Ecto neural progenitor cell (in vitro differentiated cells): ENCODE measurements around the gene SLC43A3.
"Not testable (repeated sequence)": the region's sequence is repeated elsewhere in the genome, so short reads cannot be mapped to it uniquely, and the experiment has no call there.

Experiments
- DNase-seq: peaks from one replicate; pipeline ENCODE4 v3.0.0-alpha.2; 2018; ENCODE audit warnings: low spot score

The SLC43A3 gene

DNA sequence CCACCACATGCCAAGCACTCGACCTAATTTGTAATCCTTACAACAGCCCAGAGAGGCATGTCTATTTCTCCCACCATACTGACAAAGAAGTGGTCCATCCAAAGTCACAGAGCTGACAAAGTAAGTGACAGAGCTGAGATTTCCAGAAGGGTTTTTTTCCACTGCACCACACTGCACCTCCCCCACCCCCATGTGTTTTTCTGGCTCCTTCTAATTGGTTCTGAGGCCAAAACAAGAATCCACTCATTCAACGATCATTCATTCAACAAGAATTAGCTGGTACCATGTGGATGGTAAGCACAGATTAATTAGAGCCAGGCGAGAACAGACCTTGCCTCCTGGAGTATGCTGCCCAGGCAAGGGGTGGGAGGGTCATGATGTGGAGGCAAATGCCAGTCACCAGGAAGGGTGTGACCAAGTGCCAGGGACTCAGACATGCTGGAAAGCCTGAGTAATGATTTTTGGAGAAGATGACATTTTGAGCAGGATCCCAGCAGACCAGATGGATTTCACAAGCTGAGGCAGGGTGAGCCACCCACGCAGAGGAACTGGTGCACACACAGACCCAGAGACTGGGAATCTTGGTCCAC lies 21.6 kb downstream of the SLC43A3 start:
- no peak for DNase-seq

DNA sequence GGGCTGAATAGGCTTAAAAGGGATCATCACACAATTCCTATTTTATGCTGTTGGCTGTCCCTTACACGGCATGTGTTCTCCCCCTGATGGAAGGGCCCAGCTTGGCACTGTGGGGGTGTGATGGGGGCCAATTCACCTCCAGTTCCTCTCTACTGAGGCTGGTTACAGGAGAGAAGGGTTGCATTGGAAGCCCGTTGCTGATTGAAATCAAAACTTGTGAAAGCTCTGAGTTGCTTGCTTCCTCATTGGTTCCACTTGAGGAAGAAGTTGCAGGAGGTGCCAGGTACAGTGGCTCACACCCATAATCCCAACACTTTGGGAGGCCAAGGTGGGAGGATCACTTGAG lies 23.1 kb downstream of the SLC43A3 start:
- no peak for DNase-seq

DNA sequence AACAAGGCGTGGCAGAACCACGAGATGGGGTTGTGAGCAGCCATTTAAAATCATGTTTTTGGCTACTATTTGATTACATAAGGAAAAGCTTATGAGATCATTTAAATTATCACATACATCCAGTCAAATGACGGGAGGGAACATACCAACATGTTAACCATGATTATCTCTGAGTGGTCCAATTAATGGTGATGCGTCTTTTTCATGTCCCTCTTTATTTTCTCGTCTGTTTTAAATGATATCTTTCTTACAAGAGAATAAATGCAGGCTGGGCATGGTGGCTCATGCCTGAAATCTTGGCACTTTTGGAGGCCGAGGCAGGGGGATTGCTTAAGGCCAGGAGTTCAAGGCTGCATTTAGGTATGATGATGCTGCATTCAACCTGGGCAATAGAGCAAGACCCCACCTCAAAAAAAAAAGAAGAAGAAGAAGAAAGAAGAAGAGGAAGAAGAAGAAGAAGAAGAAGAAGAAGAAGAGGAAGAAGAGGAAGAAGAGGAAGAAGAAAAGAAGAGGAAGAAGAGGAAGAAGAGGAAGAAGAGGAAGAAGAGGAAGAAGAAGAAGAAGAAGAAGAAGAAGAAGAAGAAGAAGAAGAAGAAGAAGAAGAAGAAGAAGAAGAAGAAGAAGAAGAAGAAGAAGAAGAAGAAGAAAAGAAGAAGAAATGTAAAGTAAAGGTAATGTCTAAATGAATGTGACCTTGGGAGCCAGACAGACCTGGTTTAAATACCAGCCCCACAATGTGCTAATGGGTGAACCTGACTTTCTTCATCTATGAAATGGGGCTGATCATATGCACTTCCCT lies 23.7 kb downstream of the SLC43A3 start:
- not testable (repeated sequence) for DNase-seq

DNA sequence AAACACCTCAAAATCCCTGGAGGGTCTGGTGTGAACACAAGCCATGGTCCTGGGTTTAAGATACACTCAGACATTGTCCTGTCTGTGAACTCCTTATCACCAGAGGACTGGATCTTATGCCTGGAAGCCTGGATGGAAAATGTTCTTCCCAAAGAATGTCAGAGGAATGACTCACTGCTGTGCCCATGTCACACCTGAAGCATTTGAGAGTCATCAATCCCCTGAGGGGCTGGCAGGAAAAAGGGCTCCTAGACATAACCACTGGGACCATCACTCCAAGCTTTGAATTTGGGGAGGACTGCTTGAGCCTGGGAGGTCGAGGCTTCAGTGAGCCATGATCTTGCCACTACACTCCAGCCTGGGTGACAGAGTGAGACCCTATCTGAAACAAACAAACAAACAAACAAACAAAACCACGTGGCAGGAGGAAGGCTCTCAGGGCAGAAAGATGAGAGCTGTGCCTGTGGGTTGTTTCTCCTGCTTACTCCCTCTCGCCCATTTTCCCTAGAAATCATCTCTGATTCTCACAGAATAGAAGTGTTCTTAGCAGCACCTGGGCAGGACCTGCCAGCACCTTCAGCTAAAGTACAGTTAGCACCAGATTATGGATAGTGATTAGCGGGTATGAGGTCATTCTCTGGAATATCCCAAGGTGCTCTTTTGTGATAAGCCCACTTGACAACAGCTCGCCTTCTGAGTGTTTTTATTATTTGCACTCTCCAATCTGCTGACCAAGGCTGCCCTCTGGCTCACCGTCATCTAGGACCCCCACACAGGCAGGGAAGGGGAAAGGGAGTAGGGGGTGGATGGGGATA lies 24.5 kb downstream of the SLC43A3 start:
- no peak for DNase-seq

DNA sequence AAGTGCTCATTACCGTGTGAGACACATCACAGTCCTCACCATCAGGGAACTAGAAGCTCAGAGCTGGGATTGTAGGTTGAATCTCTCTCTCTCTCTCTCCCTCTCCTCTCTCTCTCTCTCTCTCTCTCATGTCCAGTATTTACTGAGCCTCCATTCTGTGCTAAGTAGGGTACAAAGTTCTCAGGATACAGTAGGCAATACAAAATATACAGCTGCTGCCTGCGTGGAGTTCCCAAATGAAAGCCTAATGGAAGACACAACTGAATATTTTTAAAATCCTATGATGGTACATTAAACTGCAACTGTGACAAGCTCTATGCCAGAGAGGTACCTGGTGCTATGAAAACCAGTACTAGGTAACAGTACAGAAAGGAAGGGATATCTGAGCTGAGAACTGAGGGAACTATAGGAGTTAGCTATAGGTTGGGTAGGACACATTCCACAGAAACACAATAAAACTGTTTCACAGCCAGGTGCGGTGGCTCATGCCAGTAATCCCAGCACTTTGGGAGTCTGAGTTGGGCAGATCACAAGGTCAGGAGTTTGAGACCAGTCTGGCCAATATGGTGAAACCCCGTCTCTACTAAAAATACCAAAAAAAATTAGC lies 26.8 kb downstream of the SLC43A3 start:
- DNase-seq: no peak

DNA sequence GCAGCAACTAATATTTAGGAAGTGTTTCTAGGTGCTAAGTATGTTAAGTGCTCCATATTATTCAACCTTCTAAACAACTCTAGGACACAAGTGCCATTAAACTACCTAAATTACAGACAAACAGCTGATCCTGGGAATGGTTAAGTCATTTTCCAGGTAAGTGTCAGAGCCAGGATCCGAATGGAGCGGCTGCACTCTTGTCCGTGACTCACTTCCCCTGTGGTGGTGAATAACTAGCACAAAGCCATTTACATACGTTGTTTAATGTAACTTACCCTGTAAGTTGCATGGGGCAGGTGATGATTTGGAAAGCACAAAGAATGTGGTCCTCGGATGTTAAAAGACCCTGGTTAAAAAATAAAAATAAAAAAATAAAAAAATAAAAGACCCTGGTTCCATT lies 27.7 kb downstream of the SLC43A3 start:
- no peak for DNase-seq

DNA sequence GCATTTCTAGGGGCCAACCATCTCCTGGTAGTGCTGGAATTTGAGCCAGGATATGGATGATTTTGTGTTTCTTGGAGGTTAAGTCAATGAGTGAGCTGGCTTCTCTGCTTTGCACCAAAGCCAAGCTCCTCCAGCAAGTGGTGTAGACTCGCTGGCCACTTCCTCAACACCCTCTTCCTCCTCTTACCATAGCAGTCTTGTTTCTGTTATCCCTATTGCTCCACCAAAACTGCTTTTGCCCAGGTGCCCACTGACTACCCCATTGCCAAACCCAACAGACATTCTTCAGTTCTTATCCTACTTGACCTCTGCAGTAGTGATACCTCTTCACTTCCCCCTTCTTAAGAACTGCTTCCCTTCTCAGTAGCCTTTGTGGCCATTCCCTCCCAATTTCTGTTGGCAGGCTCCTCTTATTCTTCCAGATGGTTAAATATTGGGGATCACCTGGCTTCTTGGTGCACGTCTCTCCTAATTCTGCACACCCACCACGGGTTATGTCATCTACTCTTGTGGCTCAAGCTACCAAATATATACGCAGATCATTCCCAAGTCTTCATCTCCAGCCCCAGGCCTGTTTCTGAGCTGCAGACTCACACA lies 29.4 kb downstream of the SLC43A3 start:
- no peak for DNase-seq

DNA sequence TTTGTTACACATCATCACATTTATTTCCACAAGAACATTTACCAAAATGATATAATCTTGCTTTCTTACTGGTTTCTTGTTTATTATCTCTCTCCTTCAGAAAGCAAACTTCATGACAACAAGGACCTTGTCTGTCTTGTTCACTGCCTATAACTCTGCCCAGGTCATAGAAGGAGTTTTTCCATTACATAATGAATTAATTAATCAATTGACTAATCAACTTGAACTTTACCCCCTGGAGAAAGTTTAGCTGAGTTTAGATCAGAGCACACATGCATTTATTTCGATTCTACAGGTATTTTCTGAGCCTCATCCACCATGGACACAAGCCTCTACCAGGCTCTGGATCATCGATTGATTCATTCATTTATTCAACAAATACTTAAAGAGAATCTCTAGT lies 30.2 kb downstream of the SLC43A3 start:
- no peak for DNase-seq

DNA sequence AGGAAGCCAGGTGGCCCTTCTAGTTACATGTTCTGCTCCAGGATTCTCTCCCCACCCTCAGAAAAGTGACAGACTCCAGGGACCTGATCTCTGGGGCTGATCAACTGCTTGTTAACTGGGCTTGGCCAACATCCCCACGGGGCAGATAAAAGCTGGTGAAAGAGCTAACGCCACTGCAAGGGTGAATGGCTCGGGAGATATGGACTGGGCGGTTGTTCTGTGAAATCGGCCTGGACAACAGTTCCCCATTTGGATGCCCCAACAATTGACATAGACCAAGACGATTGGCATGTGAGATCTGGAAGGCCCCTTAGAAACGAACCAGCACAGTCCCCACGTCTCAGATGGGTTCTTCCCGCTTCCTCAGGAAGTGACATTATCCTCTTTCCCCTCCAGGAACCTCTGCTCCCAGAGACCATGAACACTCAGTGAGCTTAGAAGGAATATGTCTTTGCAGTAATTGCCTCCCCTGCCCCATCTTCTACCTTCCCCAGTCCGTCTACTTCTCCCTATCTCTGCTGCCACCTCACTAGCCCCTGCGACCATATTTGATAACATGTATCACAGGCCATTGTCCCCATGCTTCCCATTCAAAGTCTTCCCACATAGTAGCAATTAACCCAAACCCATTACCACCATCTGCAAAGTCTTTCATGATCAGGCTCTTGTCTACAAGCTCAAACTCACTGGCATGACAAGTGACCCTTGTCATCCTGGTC lies 30.9 kb downstream of the SLC43A3 start:
- DNase-seq: no peak

DNA sequence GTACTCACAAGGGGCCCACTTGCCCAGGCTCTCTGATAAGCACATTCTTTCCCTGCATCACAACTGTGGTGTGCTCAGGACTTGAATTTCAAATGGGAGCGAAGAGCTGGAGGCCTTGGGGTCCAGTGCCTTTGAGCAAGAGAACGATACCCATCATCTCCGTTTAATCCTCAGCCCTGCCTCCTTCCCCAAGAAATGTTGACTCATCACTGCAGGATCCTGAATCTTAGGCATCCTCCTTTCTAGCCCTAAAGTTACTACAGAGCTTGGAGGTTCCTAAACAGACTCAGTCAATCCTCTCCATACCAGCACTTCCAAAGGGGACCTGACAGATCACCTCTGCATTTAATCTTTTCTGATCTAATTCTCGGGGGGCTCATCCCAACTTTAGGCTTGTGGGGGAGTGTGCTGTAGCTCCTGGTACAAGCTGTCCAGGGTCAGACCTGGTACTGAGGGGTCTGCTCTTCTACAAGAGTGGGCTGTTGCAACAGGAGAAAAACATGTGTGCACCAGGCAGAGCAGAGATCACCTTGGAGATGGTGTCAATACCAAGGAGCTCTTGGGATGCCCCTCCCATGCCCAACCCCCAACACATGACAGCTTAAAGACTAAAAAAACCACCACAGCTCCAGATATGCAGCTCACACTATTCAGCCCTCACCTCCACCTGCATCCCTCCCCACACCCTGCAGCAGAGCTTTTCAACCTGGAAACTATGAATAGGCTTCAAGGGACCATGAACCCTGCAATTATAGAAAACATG lies 32.5 kb downstream of the SLC43A3 start:
- DNase-seq: no peak

DNA sequence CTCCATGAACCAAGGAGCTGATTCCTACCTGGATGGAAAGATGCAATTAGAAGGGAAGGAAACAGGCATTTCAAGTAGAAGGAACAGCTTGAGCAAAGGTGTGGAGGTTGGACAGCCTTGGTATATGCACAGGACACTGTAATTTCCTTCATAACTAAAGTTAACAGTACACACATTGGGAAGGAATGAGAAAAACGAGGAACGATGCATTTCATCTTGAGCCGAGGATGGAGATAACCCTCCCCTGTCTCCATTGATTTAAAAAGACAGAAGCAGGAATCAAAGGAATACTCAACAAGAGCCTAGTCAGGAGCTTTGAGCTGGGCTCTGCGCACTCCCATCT lies 34.2 kb downstream of the SLC43A3 start:
- no peak for DNase-seq

DNA sequence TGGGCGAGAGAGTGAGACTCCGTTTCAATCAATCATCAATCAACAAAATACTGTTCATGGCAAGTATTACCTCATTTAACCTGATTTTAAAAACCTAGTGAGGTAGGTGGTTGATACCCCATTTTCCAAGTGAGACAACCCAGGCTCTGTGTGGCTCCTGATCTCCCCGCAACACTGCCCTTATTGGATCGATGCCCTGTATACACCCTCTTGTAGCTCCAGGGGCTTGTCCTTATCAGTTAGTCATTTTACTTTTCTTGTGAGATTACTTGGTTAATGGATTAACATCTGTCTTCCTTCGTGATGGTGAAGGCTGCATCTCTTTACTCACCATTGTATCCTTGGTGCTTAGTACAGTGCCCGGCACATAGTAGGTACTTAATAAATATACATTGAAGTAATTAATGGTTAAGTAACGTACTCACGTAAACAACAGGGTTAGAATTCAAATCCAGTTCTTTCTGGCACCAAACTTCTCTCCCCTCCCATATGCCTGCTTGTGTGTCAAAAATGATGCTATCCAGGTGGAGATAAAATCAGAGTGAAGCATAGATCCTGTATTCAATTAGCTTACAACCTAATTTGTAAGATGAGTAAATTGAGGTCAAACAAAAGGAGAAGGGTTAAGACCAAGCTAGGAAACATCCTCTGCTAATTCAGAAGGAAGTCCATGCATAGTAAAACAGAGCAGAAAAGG lies 34.7 kb downstream of the SLC43A3 start:
- no peak for DNase-seq

DNA sequence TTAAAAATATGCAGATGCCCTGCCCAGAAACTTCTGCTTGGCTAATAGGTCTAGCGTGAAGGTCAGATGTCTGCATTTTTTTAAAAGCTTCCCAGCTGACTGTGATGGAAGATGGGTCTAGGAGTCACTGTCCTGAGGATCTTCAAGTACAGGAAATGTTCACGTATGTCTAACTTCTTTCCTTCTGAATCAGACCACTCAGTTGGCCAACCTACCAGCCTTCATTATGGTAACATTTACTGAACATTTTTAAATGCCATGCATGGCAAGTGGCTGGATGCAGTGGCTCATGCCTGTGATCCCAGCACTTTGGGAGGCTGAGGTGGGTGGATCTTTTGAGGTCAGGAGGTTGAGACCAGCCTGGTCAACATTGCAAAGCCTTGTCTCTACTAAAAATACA lies 35.4 kb downstream of the SLC43A3 start:
- DNase-seq: no peak

DNA sequence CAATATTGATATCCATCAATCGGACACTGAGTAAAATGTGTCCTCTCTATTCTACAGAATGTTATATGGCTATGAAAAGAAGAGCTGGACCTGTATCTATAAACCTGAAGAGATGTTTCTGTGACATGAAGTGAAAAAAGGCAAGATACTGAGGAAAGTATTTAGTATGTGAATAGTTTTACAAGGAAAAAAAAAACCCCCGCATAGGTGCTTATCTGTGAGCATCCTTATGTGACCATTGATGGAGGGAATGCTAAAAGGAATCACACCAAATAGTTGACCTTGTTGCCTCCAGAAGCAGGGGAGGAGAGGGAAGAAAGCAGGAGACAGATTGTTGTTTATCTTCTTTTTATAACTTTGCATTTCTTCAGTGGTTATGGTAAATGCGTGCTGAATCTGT lies 35.8 kb downstream of the SLC43A3 start:
- DNase-seq: no peak

DNA sequence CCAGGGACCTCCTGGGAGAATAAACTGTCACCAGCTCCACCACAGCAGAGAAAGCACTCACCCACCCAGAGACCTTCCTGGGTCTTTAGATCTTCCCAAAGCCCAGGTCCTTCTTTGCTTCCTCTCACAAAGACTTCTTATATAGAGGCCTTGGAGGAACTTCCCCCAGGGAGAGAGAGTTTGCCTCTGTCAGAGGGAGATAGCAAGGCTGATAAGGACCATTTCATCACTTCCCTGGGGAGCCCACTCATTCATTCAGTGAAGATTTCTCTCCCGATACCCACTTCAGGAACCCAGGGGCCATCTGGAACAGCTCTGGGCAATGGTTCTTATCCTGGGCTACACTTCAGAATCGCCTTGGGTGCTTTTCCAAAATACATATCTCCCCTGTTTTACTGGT lies 36.4 kb downstream of the SLC43A3 start, which contains the start of gene PRG2:
PRG2 (minus strand) TSS at position 116 of the 400 bp plus-strand sequence. CDS start 706 bp downstream, outside the sequence.
- no peak for DNase-seq

DNA sequence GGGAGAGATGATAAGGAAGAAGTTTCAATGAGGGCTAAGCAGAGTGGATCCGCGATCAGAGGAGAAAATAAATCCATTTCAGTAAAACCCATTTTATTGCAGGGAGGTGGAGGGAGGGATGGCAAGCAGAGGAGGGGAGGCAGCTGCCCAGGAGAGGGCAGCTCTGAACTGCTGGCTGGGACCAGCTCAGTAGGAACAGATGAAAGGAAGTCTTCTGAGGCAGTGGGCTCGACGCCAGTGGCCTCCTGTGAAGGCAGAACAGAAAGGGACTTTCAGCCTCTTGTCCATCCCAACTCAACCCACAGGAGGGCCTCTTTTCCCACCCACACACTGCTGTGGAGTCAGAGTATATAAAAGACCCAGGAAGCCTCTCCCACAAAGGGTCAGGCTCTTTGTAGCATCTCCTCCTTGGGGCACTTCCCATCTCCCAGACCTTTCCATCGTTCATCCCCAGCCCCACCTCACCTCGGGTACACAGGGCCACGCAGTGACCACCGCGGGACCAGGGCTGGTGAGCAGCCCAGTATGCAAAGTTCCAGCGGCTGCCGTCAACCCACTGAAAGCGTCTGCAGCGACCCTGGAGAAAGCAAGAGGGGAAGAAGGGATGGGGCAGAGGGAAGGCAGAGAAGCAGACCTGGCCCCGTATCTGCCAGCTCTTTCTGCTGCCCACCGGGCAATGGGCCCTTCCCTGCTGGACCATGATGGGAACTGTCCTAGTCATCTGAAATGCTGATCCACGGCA lies 39.5 kb downstream of the SLC43A3 start:
- no peak for DNase-seq

DNA sequence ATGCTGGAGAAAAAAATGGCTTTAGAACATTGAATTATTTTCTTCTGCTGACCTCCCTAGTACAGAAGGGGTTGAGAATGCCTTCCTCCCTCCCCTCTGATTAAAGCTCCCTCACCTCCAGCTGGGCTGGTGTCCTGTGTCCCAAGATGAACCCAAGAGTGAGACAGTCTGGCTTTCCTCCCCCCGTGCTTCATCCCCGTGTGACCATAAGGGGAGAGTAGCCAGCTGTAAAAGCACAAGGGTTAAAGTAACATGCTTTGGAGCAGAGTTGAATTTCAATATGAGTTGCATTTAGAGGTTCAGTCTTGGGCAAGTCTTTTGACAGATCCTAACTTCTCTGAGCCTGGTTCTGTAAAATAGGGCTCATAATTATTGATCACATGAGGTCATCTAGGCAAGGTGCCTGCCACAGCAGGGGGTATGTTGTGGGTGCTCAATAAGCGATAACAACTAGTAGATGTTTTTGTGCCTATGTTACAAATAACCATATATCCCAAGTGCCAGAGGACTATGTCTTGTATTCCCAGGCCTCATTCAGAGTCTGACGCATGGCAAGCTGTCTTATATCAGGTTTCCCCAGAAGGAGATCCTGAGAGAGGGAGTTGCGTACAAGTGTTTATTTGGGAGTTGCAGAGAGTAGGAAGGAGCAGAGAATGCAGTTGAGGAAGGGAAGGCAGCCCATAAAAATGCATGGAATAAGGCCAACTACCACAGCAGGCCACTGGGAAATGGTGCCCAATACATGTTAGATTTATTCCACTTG lies 40.6 kb downstream of the SLC43A3 start:
- no peak for DNase-seq

DNA sequence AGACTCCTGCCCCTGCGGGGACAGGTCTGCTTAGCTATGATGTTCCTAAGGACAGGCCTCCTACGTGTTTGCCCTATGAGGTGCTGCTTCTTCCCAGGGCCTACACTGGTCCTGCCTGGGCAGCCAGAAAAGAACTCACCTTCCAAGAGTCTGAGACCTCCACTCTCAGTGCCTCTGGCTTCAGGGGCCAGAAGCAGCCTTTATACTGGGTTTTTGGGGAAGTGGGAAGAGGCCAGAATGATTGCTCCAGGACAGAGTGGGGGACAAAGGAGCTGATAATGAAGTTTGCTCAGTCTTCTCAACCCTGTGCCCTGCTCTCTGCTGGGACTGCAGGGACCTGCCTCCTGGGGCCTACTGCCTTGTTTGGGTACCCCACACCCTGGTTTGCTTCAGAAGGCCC lies 45.9 kb downstream of the SLC43A3 start, which contains the start of gene PRG3:
PRG3 (minus strand) TSS at position 176 of the 400 bp plus-strand sequence. CDS start 442 bp downstream, outside the sequence.
- DNase-seq: no peak

DNA sequence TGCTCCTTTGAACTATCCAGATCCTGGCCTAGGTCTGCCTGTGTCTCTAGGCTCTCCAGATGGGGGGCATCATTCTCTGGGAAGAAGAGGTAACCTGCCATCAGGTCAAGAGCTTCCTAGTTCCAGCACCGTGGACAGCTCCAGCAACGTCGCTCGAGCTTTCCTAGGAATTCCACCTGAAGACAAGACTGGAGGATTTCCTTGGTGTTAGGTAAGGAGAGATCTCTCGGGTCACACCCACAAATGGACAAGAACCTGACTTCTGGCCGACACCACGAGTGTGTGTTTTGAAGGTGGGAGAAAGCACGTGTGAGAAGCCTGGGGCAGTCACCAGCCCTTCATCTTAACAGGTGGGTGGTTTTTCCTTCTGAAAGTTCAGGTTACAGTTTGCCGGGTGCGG lies 47.2 kb downstream of the SLC43A3 start:
- peak; percentile 69 for DNase-seq
